Left lung (tissue), 10 donors: Measurements from ENCODE around the gene HBQ1. TPM values are rescaled to one million over a fixed set of nuclear protein-coding genes. Genes with fewer than 3 reads are reported as not detected.
"Not testable (repeated sequence)": the region's sequence is repeated elsewhere in the genome, so short reads cannot be mapped to it uniquely, and the experiment has no call there.

Experiments
- ATAC-seq: fragments of 200-7000 bp; cut with Tn5 transposase; one replicate; pipeline ENCODE4 v1.9.1; 2020; ENCODE audit warnings: moderate library complexity
- DNase-seq, 4 donors: peaks; one replicate each; pipeline ENCODE4 v3.0.0-alpha.2; 2013 to 2020
- H3K27ac ChIP-seq, 2 donors: fragments of 200-600 bp; sonication (generic) in 1 of 2; one replicate each; pipeline versions ENCODE4 v1.5.0 to v1.8.0; 2020 to 2021
- H3K27me3 ChIP-seq, 2 donors: fragments of 200-600 bp; sonication (generic) in 1 of 2; one replicate each; pipeline versions ENCODE4 v1.5.0 to v1.8.0; 2020 to 2021
- H3K36me3 ChIP-seq, 2 donors: fragments of 200-600 bp; sonication (generic) in 1 of 2; one replicate each; pipeline versions ENCODE4 v1.5.0 to v1.8.0; 2020 to 2021
- H3K4me1 ChIP-seq, 2 donors: fragments of 200-600 bp; one replicate each; pipeline ENCODE4 v1.8.0; 2021
- H3K4me3 ChIP-seq, 2 donors: fragments of 200-600 bp; sonication (generic) in 1 of 2; one replicate each; pipeline versions ENCODE4 v1.5.0 to v1.8.0; 2020 to 2021; ENCODE audit warnings: mild to moderate bottlenecking in 1 of 2
- H3K9me3 ChIP-seq, 2 donors: fragments of 200-600 bp; sonication (generic) in 1 of 2; one replicate each; pipeline versions ENCODE4 v1.5.0 to v1.8.0; 2020 to 2021
- intact Hi-C, 2 donors: fragments of 100-400 bp; cut with DNase I; formaldehyde crosslinking; loops; one replicate each; pipeline versions ENCODE4 v1.11.2 to v1.14.2; 2022
- polyA plus RNA-seq, 6 donors: library from polyadenylated mRNA; unstranded; fragments of 120-200 nt; gene quantifications; one replicate each; pipeline ENCODE4 v1.2.1, GENCODE V29; 2013; ENCODE audit not compliant: insufficient read length in 6 of 6
- total RNA-seq, 2 donors: library from RNA; stranded (reverse); fragmentation: NEBNext Ultra II Directional; extraction: Animal tissue kit (Norgen Biotek cat#: 25700); gene quantifications; one replicate each; pipeline ENCODE4 v1.2.1, GENCODE V29; 2021
- TF ChIP-seq, protein P1 (sequence below), 2 donors: fragments of 200-600 bp; sonication (generic) in 1 of 2; IDR thresholded peaks; one replicate each; pipeline versions ENCODE4 v1.5.0 to v1.8.0; 2021; ENCODE audit warnings: antibody characterized with exemption in 2 of 2
- donor health status: DM: no; HTN: yes; CAD: no.
- donor health status: DM: no; HTN: no; CAD: no.

The HBQ1 gene
- total and polyA plus RNA-seq, 8 donors: 0.42 to 1.8 (median 1.1) TPM; not detected in 2

- H3K4me1 ChIP-seq: no peaks in the 10 kb centered on the region
- H3K27me3 ChIP-seq: peaks cover 0 to 17% of the 10 kb centered on the region in 2 donors
- H3K27ac ChIP-seq: no peak overlapping the region
- DNase-seq: no peak
- no peak overlapping the region for H3K4me3 ChIP-seq
- no peaks in the 10 kb centered on the region for H3K9me3 ChIP-seq
- TF ChIP-seq, protein P1, sequence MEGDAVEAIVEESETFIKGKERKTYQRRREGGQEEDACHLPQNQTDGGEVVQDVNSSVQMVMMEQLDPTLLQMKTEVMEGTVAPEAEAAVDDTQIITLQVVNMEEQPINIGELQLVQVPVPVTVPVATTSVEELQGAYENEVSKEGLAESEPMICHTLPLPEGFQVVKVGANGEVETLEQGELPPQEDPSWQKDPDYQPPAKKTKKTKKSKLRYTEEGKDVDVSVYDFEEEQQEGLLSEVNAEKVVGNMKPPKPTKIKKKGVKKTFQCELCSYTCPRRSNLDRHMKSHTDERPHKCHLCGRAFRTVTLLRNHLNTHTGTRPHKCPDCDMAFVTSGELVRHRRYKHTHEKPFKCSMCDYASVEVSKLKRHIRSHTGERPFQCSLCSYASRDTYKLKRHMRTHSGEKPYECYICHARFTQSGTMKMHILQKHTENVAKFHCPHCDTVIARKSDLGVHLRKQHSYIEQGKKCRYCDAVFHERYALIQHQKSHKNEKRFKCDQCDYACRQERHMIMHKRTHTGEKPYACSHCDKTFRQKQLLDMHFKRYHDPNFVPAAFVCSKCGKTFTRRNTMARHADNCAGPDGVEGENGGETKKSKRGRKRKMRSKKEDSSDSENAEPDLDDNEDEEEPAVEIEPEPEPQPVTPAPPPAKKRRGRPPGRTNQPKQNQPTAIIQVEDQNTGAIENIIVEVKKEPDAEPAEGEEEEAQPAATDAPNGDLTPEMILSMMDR (IDR thresholded peaks at IDR 0.05): no peak
- no peak for ATAC-seq
- intact Hi-C loops: no loop called here
- no peaks in the 10 kb centered on the region for H3K36me3 ChIP-seq
Measured at GRCh38 chr16:144797-145252, 35.4 kb upstream of the HBQ1 start.

DNA sequence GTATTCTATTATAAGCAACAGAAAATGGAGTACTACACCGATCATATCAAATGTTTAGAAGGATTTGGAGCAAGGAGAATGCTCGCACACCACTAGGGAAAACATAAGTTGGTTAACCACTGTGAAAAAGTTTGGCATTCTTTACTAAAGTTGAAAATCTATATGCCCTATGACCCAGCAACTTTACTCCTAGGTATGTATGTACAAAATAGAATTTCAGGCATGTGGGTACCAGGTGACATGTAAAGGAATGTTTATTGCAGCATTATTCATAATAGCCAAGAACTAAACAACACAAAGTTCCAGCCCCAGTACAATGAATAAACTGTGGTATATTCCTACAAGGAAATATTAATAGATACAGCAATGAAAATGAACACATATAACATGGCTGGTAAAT lies 33.6 kb upstream of the HBQ1 start:
- Histone ChIP-seq H3K4me1 (no peaks in the 10 kb centered on the region), H3K4me3 (no peak overlapping the region), H3K9me3 (no peaks in the 10 kb centered on the region), H3K27me3 (peaks cover 0 to 29% of the 10 kb centered on the region in 2 donors), H3K36me3 (no peaks in the 10 kb centered on the region), H3K27ac (no peak overlapping the region)
- DNase-seq (no peak), ATAC-seq (no peak)
- intact Hi-C loops: no loop called here
- TF ChIP-seq, protein P1 (IDR thresholded peaks at IDR 0.05): no peak

DNA sequence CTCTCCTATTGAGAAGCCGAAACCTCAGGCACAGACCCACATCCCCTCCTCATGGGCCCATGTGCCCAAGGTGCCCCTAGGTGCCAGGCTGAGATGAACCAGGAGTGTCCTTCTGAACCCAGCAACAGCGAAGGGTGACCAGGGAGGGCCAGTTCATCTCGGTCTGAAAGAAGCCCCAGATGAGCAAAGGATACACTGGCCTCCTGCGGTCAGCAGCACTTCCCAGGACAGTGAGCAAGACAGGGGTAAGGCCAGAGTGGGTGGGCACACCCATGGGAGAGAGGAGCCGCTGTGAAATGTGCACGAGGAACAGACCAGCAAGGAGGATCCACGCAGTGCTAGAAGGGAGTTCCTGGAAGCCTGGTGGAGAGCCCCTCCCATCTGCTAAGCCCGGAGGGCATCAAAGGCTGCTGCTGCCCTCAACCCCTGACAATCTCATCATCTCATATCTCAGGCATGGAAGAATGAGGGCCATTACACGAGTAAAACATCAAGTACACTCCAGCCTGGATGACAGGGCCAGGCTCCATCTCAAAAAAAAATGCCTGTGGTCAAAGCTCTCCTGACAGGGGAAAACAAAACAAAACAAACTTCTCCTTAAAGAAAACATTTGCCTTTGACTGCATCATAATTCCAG lies 31.1 kb upstream of the HBQ1 start:
- no peak for DNase-seq
- ATAC-seq: no peak
- TF ChIP-seq, protein P1 (IDR thresholded peaks at IDR 0.05): no peak

GRCh38 chr16:152141-153128 lies 27.8 kb upstream of the HBQ1 start, which contains the start of gene HBZ:
Gene HBZ (plus strand): TSS chr16:152644. CDS start chr16:152910, 266 bp downstream.
- no peak for ATAC-seq
- TF ChIP-seq, protein P1 (IDR thresholded peaks at IDR 0.05): no peak

More for the DNA sequence above, 31.1 kb upstream of the HBQ1 start:
- Histone ChIP-seq H3K4me1 (no peaks in the 10 kb centered on the region), H3K4me3 (no peak overlapping the region), H3K27me3 (peaks cover 0 to 29% of the 10 kb centered on the region in 2 donors), H3K9me3 (no peaks in the 10 kb centered on the region), H3K27ac (no peak overlapping the region), H3K36me3 (no peaks in the 10 kb centered on the region)
- intact Hi-C loops: no loop called here

DNA sequence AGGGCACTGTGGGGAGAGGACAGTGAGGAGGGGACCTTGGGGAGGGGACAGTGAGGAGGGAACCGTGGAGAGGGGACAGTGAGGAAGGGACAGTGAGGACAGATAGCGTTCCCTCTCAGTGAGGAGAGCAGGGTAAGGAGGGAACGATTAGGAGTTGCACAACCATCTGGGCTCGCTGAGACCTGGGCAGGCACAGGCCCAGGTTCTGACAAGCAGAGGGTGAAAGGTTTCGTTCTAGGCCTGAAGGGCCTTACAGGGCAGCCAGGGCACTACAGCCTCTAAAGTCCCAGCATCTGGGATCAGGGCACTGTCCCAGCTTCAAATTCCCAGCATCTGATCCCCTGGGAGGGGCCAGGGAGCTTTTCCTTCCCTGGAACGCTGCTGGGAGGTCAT lies 27.1 kb upstream of the HBQ1 start:
- H3K9me3 ChIP-seq, intact Hi-C loops, H3K4me3 ChIP-seq, H3K27ac ChIP-seq, DNase-seq, H3K36me3 ChIP-seq: not testable (repeated sequence)
- ATAC-seq: peak; percentile 39
- Histone ChIP-seq H3K4me1 (peaks cover 8 to 11% of the 10 kb centered on the region in 2 donors), H3K27me3 (peaks cover 11 to 64% of the 10 kb centered on the region in 2 donors)

More at GRCh38 chr16:152141-153128, 27.8 kb upstream of the HBQ1 start, which contains the start of gene HBZ:
- no peak for DNase-seq
- Histone ChIP-seq H3K36me3 (no peaks in the 10 kb centered on the region), H3K27ac (no peak within 1 kb of the TSS), H3K4me3 (no peak within 1 kb of the TSS), H3K4me1 (peaks cover 8 to 11% of the 10 kb centered on the region in 2 donors), H3K9me3 (no peaks in the 10 kb centered on the region), H3K27me3 (peaks cover 11 to 57% of the 10 kb centered on the region in 2 donors)
- intact Hi-C loops: no loop called here

- Histone ChIP-seq H3K4me1 (peaks cover 8 to 11% of the 10 kb centered on the region in 2 donors), H3K27me3 (peaks cover 11 to 67% of the 10 kb centered on the region in 2 donors)
- DNase-seq, H3K27ac ChIP-seq, H3K9me3 ChIP-seq, H3K4me3 ChIP-seq, intact Hi-C loops, H3K36me3 ChIP-seq: not testable (repeated sequence)
- peak; percentile 23 for ATAC-seq
Measured at GRCh38 chr16:153550-154216, 26.6 kb upstream of the HBQ1 start.
